GM21447 (cell line): ENCODE measurements around the gene HRH1.

Experiments used
- ATAC-seq: cut with Tn5 transposase; IDR thresholded peaks from one replicate; pipeline ENCODE4 v1.9.1; 2021; ENCODE audit not compliant: unreplicated experiment

Gene HRH1

DNA sequence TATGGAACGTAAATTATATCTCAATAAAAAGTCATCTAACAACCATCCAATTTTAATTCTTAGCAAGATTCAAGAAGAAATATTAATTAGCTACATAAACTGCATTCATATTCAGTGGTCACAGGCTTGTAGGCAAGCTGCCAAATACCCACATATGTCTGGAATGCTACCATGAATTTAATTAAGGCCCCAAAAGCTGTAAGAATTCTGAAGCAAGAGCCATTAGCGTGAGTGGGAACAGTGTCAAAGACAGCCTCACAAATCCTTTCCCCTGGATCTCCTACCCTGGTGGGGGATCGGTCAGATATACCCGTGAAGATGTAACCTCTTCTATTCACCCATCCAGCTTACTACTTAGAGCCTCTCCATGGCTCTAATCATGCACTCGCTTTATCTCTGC is 157.9 kb downstream of the HRH1 start:
- ATAC-seq = no peak
